GM23338 (cell line): ENCODE results near the gene UBE2F. TPM values are rescaled to one million over a fixed set of nuclear protein-coding genes. Genes with fewer than 3 reads are reported as not detected.

ENCODE experiments used
- ATAC-seq: fragments of 200-7000 bp; cut with Tn5 transposase; 3 replicates; pipeline ENCODE4 v1.9.1; 2020
- DNase-seq: peaks from one replicate; pipeline ENCODE4 v3.0.0-alpha.2; 2015; ENCODE audit warnings: low spot score
- H2AFZ ChIP-seq: fragments of 200-600 bp; sonication (generic); 2 replicates; pipeline ENCODE4 v1.8.0; 2016; ENCODE audit warnings: antibody characterized with exemption, mild to moderate bottlenecking, moderate library complexity
- H3F3A ChIP-seq: fragments of 200-600 bp; sonication (generic); replicated peaks from 2 replicates; pipeline ENCODE4 v1.8.0; 2017; ENCODE audit warnings: antibody characterized with exemption, mixed run types, low read depth
- H3K27ac ChIP-seq: fragments of 200-600 bp; sonication (generic); 2 replicates; pipeline ENCODE4 v1.6.1; 2016; ENCODE audit warnings: low read depth
- H3K27me3 ChIP-seq: fragments of 200-600 bp; sonication (generic); 2 replicates; pipeline ENCODE4 v1.8.0; 2016; ENCODE audit warnings: mild to moderate bottlenecking, mixed run types, moderate library complexity; ENCODE audit not compliant: insufficient read depth
- H3K36me3 ChIP-seq: fragments of 200-600 bp; sonication (generic); 2 replicates; pipeline ENCODE4 v1.8.0; 2016; ENCODE audit warnings: mild to moderate bottlenecking; ENCODE audit not compliant: insufficient read depth
- H3K4me1 ChIP-seq: fragments of 200-600 bp; sonication (generic); 2 replicates; pipeline ENCODE4 v1.8.0; 2016; ENCODE audit warnings: mild to moderate bottlenecking, moderate library complexity; ENCODE audit not compliant: insufficient read depth
- H3K4me2 ChIP-seq: fragments of 200-600 bp; sonication (generic); 2 replicates; pipeline ENCODE4 v1.7.1; 2017; ENCODE audit warnings: mixed run types
- H3K4me3 ChIP-seq: fragments of 200-600 bp; sonication (generic); 2 replicates; pipeline ENCODE4 v1.6.1; 2016; ENCODE audit warnings: mixed run types
- H3K79me2 ChIP-seq: fragments of 200-600 bp; sonication (generic); replicated peaks from 2 replicates; pipeline ENCODE4 v1.8.0; 2017; ENCODE audit warnings: mild to moderate bottlenecking; ENCODE audit not compliant: insufficient read depth
- H3K9me2 ChIP-seq: fragments of 200-600 bp; sonication (generic); 2 replicates; pipeline ENCODE4 v1.8.0; 2017; ENCODE audit not compliant: insufficient read depth
- H4K20me1 ChIP-seq: fragments of 200-600 bp; sonication (generic); replicated peaks from 2 replicates; pipeline ENCODE4 v1.8.0; 2017; ENCODE audit warnings: mild to moderate bottlenecking; ENCODE audit not compliant: insufficient read depth
- H3K27ac Mint-ChIP-seq: 2 replicates; pipeline ENCODE4 v1.8.0; 2020; ENCODE audit warnings: inconsistent platforms, mild to moderate bottlenecking, moderate library complexity, mixed read lengths
- H3K27me3 Mint-ChIP-seq: 3 replicates; pipeline ENCODE4 v1.8.0; 2022; ENCODE audit warnings: low read depth, mild to moderate bottlenecking, moderate library complexity, mixed read lengths, inconsistent platforms; ENCODE audit not compliant: insufficient read depth, poor library complexity
- H3K36me3 Mint-ChIP-seq: 3 replicates; pipeline ENCODE4 v1.8.0; 2021; ENCODE audit warnings: low read depth, mild to moderate bottlenecking, inconsistent platforms, moderate library complexity, mixed read lengths
- H3K4me1 Mint-ChIP-seq: 3 replicates; pipeline ENCODE4 v1.8.0; 2020; ENCODE audit warnings: mild to moderate bottlenecking, inconsistent platforms, mixed read lengths
- H3K4me3 Mint-ChIP-seq: 3 replicates; pipeline ENCODE4 v1.8.0; 2021; ENCODE audit warnings: moderate library complexity, mild to moderate bottlenecking, inconsistent platforms, mixed read lengths
- H3K9me3 Mint-ChIP-seq: 3 replicates; pipeline ENCODE4 v1.8.0; 2020; ENCODE audit warnings: moderate library complexity, mild to moderate bottlenecking, inconsistent platforms, mixed read lengths
- CREB1 ChIP-seq: fragments of 250-450 bp; sonication (Bioruptor Pico); IDR thresholded peaks from 2 replicates; pipeline ENCODE4 v1.5.0; 2020; ENCODE audit warnings: low read depth, mild to moderate bottlenecking, moderate library complexity
- CTCF ChIP-seq, 2 experiments: fragments of 200-600 bp in 1 of 2; sonication (generic) in 1 of 2; conservative IDR thresholded peaks; 2 replicates each; pipeline versions ENCODE4 v1.5.1 to v1.6.1; 2016 to 2017; ENCODE audit warnings: antibody characterized with exemption in 2 of 2, low read depth in 2 of 2, mild to moderate bottlenecking in 2 of 2, moderate library complexity in 1 of 2
- JUNB ChIP-seq: IDR thresholded peaks from one replicate; pipeline ENCODE4 v1.6.1; 2016; ENCODE audit warnings: antibody characterized with exemption; ENCODE audit not compliant: unreplicated experiment
- POLR2AphosphoS5 ChIP-seq: IDR thresholded peaks from 2 replicates; pipeline ENCODE4 v1.6.1; 2016; ENCODE audit warnings: antibody characterized with exemption, low read depth
- REST ChIP-seq: IDR thresholded peaks from one replicate; pipeline ENCODE4 v1.6.1; 2018; ENCODE audit warnings: antibody characterized with exemption; ENCODE audit not compliant: unreplicated experiment
- ZNF462 ChIP-seq: fragments of 250-450 bp; sonication (Bioruptor Pico); IDR thresholded peaks from 2 replicates; pipeline ENCODE4 v1.5.0; 2020; ENCODE audit warnings: mild to moderate bottlenecking, moderate library complexity
- polyA plus RNA-seq: library from polyadenylated mRNA; unstranded; fragments of >200 nt; fragmentation: Nextera tagmentation; extraction: Ambion mirVana; gene quantifications from 2 replicates; pipeline ENCODE4 v1.2.1, GENCODE V29; 2016
- total RNA-seq: library from RNA; depleted of rRNA; stranded (reverse); fragments of >200 nt; shearing (Covaris generic); gene quantifications from 2 replicates; pipeline ENCODE4 v1.2.3, GENCODE V29; 2014

UBE2F gene
- total and polyA plus RNA-seq, 2 experiments from 2014 or later = 98.2 to 106 TPM

DNA sequence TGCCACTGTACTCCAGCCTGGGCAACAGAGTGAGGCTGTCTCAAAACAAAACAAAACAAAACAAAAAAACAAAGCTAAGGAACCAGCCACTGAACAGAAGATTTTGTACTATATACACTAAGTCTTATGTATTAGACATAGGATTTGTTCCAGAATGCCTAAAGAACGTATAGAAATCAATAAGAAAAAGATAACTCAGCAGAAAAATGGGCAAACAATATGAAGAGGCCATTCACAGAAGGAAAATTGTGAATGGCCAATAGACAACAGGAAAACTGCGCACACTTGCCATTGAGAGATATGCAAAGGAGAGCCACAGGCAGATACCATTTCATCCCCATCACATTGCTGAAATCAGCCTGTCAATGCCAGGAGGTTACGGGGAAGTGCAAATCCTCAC is 14.9 kb upstream of the UBE2F start (continued):
- no peak for TF ChIP-seq ZNF462 (CRISPR knock-in tag)
- TF ChIP-seq POLR2AphosphoS5 = no peak
- no peak for TF ChIP-seq CTCF (conservative IDR thresholded peaks at IDR 0.05; ENCODE audit: low read depth in 2 of 2)

DNA sequence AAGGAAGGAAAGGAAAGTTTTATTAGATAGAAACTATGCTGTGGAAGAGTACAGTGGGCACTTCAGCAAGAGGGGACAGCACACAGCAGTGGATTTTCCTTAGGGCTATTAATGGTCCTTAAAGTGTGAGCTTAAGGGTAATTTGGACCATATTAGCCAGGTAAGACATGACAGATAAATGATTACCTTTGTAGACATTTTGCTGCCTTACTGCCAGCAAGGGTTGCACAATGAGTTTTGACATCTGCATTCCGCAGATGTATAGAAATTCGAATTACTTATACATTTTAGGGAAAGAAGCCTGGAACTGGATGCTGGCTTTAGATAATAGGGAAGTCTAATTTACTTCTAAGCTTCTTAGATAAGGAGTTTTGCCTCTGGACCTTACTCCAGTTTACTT is 14.0 kb upstream of the UBE2F start:
- peaks cover 9% of the 10 kb centered on the region for H3K27me3 Mint-ChIP-seq
- Histone ChIP-seq H3K9me2 (no peaks in the 10 kb centered on the region), H2AFZ (no peak overlapping the region), H3K27me3 (peaks cover 31% of the 10 kb centered on the region), H3K79me2 (no peaks in the 10 kb centered on the region), H3K4me1 (no peaks in the 10 kb centered on the region), H3K4me2 (no peak overlapping the region), H3K27ac (no peak overlapping the region), H4K20me1 (no peaks in the 10 kb centered on the region), H3K4me3 (no peak overlapping the region), H3K36me3 (no peaks in the 10 kb centered on the region), H3F3A (no peaks in the 10 kb centered on the region; the same call in 1 of the 2 replicates)
- no peak overlapping the region for H3K27ac Mint-ChIP-seq
- DNase-seq = no peak
- TF ChIP-seq JUNB (no peak), REST (no peak), POLR2AphosphoS5 (no peak), CREB1 (CRISPR knock-in tag) (no peak)
- no peaks in the 10 kb centered on the region for H3K4me1 Mint-ChIP-seq
- no peak for ATAC-seq
- no peaks in the 10 kb centered on the region for H3K9me3 Mint-ChIP-seq
- H3K36me3 Mint-ChIP-seq = no peaks in the 10 kb centered on the region
- H3K4me3 Mint-ChIP-seq = no peak overlapping the region
